Common myeloid progenitor, CD34-positive (primary cell): ENCODE data around the gene OR52W1.
A peak's percentile ranks its signal among the peaks of the same experiment; 100 is the strongest.

ENCODE experiments used
- CTCF ChIA-PET: fragments of 350-600 bp; sonication (Branson Sonifier 250); formaldehyde crosslinking; loops from one replicate; lab custom pipeline; 2021; ENCODE audit warnings: antibody characterized with exemption; lab: Charles Lee
- POLR2A ChIA-PET: fragments of 350-600 bp; sonication (Branson Sonifier 250); formaldehyde crosslinking; loops from one replicate; lab custom pipeline; 2021; ENCODE audit warnings: antibody characterized with exemption; lab: Charles Lee
- DNase-seq, 3 donors: peaks; one replicate each; pipeline versions ENCODE4 v3.0.0 to v3.0.0-alpha.2; 2013
- H3K27ac ChIP-seq, 2 experiments: 1 replicate in 1 of 2; 2 replicates in 1 of 2; pipeline ENCODE4 v1.7.0; 2013; ENCODE audit warnings: inconsistent platforms in 2 of 2, low read length in 2 of 2, mild to moderate bottlenecking in 2 of 2, low read depth in 1 of 2, moderate library complexity in 1 of 2; ENCODE audit not compliant: severe bottlenecking in 2 of 2, insufficient read depth in 1 of 2, poor library complexity in 1 of 2
- H3K27me3 ChIP-seq, 5 experiments: replicated peaks in 2 of 5; 1 replicate in 3 of 5; 2 replicates in 2 of 5; pipeline versions ENCODE4 v1.6.1 to v1.7.0; 2013; ENCODE audit warnings: low read length in 4 of 5, mild to moderate bottlenecking in 2 of 5, moderate library complexity in 2 of 5, inconsistent platforms in 1 of 5; ENCODE audit not compliant: insufficient read depth in 5 of 5, control insufficient read depth in 4 of 5
- H3K36me3 ChIP-seq, 4 experiments: 1 replicate in 2 of 4; 2 replicates in 2 of 4; pipeline versions ENCODE4 v1.6.1 to v1.7.0; 2013; ENCODE audit warnings: low read length in 3 of 4, control low read depth in 1 of 4, mild to moderate bottlenecking in 1 of 4; ENCODE audit not compliant: control insufficient read depth in 4 of 4, insufficient read depth in 4 of 4
- H3K4me1 ChIP-seq, 4 experiments: 1 replicate in 3 of 4; 2 replicates in 1 of 4; pipeline versions ENCODE4 v1.6.1 to v1.7.1; 2013; ENCODE audit warnings: low read length in 3 of 4, mild to moderate bottlenecking in 3 of 4, control low read depth in 1 of 4, inconsistent platforms in 1 of 4, moderate library complexity in 1 of 4; ENCODE audit not compliant: control insufficient read depth in 4 of 4, insufficient read depth in 4 of 4; ENCODE audit errors: control extremely low read depth in 1 of 4
- H3K4me3 ChIP-seq, 7 experiments: 1 replicate in 4 of 7; 2 replicates in 3 of 7; pipeline versions ENCODE4 v1.5.1 to v1.7.0; 2013; ENCODE audit warnings: mild to moderate bottlenecking in 7 of 7, low read length in 6 of 7, moderate library complexity in 6 of 7, inconsistent platforms in 2 of 7, low read depth in 2 of 7, control low read depth in 1 of 7; ENCODE audit not compliant: insufficient read depth in 4 of 7, control insufficient read depth in 1 of 7; ENCODE audit errors: extremely low read depth in 1 of 7
- H3K9me3 ChIP-seq, 5 experiments: 1 replicate in 4 of 5; 2 replicates in 1 of 5; pipeline versions ENCODE4 v1.6.1 to v1.7.1; 2013; ENCODE audit warnings: low read length in 4 of 5, mild to moderate bottlenecking in 2 of 5, inconsistent platforms in 1 of 5, low read depth in 1 of 5, moderate library complexity in 1 of 5; ENCODE audit not compliant: control insufficient read depth in 4 of 5, insufficient read depth in 2 of 5; ENCODE audit errors: control extremely low read depth in 1 of 5
- WGBS: methylation state at CpG from one replicate; pipeline ENCODE4 v1.1.5; 2013; ENCODE audit not compliant: insufficient coverage; 5-methylcytosine and 5-hydroxymethylcytosine counted together

OR52W1 gene

GRCh38 chr11:6203327-6203726, 4.3 kb downstream of the OR52W1 start:
- Histone ChIP-seq H3K27ac (no peak overlapping the region), H3K27me3 (no peaks in the 10 kb centered on the region), H3K4me3 (no peak overlapping the region), H3K4me1 (peaks cover 0 to 9% (median 4%) of the 10 kb centered on the region in 4 experiments), H3K36me3 (peaks cover 0 to 12% (median 8%) of the 10 kb centered on the region in 4 experiments), H3K9me3 (no peaks in the 10 kb centered on the region)
- CTCF ChIA-PET: interaction anchor here (0.9 kb wide), 1 partner anchor 12 kb away, joined by 6 read pairs; no protein-coding TSS in a partner anchor
- 8% methylated on average over 2 of the region's 3 CpGs for WGBS
- peak in 2 of 3 donors; percentile 19 to 36 for DNase-seq
- POLR2A ChIA-PET: no interaction called here

- ChIA-PET CTCF (no interaction called here), POLR2A (no interaction called here)
- Histone ChIP-seq H3K9me3 (no peaks in the 10 kb centered on the region), H3K4me1 (peaks cover 0 to 9% (median 4%) of the 10 kb centered on the region in 4 experiments), H3K27ac (no peak overlapping the region), H3K27me3 (no peaks in the 10 kb centered on the region), H3K4me3 (no peak overlapping the region), H3K36me3 (peaks cover 0 to 14% (median 8%) of the 10 kb centered on the region in 4 experiments)
- peak in 1 of 3 donors; percentile 8 for DNase-seq
- no CpG with 5 or more reads among the region's 1 CpG for WGBS
These were observed 5.7 kb downstream of the OR52W1 start for GRCh38 chr11:6204706-6205105.

GRCh38 chr11:6205366-6205765, 6.3 kb downstream of the OR52W1 start, which contains the start of gene C11orf42:
TSS of gene C11orf42 (plus strand) at chr11:6205557. CDS start at chr11:6205616, 59 bp downstream.
- Histone ChIP-seq H3K4me1 (peaks cover 0 to 9% (median 4%) of the 10 kb centered on the region in 4 experiments), H3K36me3 (peaks cover 0 to 21% (median 12%) of the 10 kb centered on the region in 4 experiments), H3K4me3 (no peak within 1 kb of the TSS), H3K27ac (no peak within 1 kb of the TSS), H3K27me3 (no peaks in the 10 kb centered on the region), H3K9me3 (no peaks in the 10 kb centered on the region)
- no CpG with 5 or more reads among the region's 1 CpG for WGBS
- CTCF ChIA-PET: no interaction called here
- DNase-seq: no peak
- POLR2A ChIA-PET: no interaction called here

GRCh38 chr11:6206456-6207180, 7.6 kb downstream of the OR52W1 start:
- DNase-seq: no peak
- peaks cover 0 to 5% (median 0%) of the 10 kb centered on the region in 4 experiments for H3K4me1 ChIP-seq
- H3K27me3 ChIP-seq: no peaks in the 10 kb centered on the region
- CTCF ChIA-PET: interaction anchor here (1.4 kb wide), 1 partner anchor 9 kb away, joined by 5 read pairs; no protein-coding TSS in a partner anchor
- peaks cover 0 to 32% (median 21%) of the 10 kb centered on the region in 4 experiments for H3K36me3 ChIP-seq
- H3K4me3 ChIP-seq: no peak overlapping the region
- POLR2A ChIA-PET: interaction anchor here (0.6 kb wide), 1 partner anchor 466 kb away, joined by 5 read pairs; no protein-coding TSS in a partner anchor
- H3K9me3 ChIP-seq: no peaks in the 10 kb centered on the region
- no peak overlapping the region for H3K27ac ChIP-seq
- 89% methylated on average over 3 of the region's 3 CpGs for WGBS

GRCh38 chr11:6209801-6210200, 10.8 kb downstream of the OR52W1 start:
- Histone ChIP-seq H3K27ac (no peak overlapping the region), H3K36me3 (peaks cover 7 to 55% (median 34%) of the 10 kb centered on the region in 4 experiments), H3K9me3 (no peaks in the 10 kb centered on the region), H3K4me1 (no peaks in the 10 kb centered on the region), H3K27me3 (no peaks in the 10 kb centered on the region), H3K4me3 (no peak overlapping the region)
- CTCF ChIA-PET: no interaction called here
- 98% methylated on average over 12 of the region's 12 CpGs for WGBS
- no peak for DNase-seq
- POLR2A ChIA-PET: no interaction called here

- CTCF ChIA-PET: no interaction called here
- POLR2A ChIA-PET: no interaction called here
- H3K27ac ChIP-seq: no peak overlapping the region
- H3K4me3 ChIP-seq: no peak overlapping the region
- 97% methylated on average over 8 of the region's 9 CpGs for WGBS
- peaks cover 7 to 55% (median 33%) of the 10 kb centered on the region in 4 experiments for H3K36me3 ChIP-seq
- no peaks in the 10 kb centered on the region for H3K9me3 ChIP-seq
- no peaks in the 10 kb centered on the region for H3K4me1 ChIP-seq
- DNase-seq: no peak
- no peaks in the 10 kb centered on the region for H3K27me3 ChIP-seq
These were observed 11.4 kb downstream of the OR52W1 start for GRCh38 chr11:6210274-6210955.

GRCh38 chr11:6214530-6214929, 15.5 kb downstream of the OR52W1 start:
- POLR2A ChIA-PET: no interaction called here
- H3K27me3 ChIP-seq: no peaks in the 10 kb centered on the region
- H3K4me3 ChIP-seq: no peak overlapping the region
- WGBS: 98% methylated on average over 6 of the region's 10 CpGs
- no peaks in the 10 kb centered on the region for H3K9me3 ChIP-seq
- H3K27ac ChIP-seq: no peak overlapping the region
- no peak for DNase-seq
- H3K36me3 ChIP-seq: peaks cover 8 to 85% (median 57%) of the 10 kb centered on the region in 4 experiments
- peaks cover 0 to 2% (median 0%) of the 10 kb centered on the region in 4 experiments for H3K4me1 ChIP-seq
- CTCF ChIA-PET: no interaction called here
